A673 (cell line): ENCODE data around the gene EMP1. TPM values are rescaled to one million over a fixed set of nuclear protein-coding genes. Genes with fewer than 3 reads are reported as not detected.

ENCODE experiments used
- BruUV-seq: library from RNA; stranded (reverse); fragments of 400-500 nt; replicated peaks from 2 replicates; lab custom pipeline; 2021; lab: Mats Ljungman, UMichigan
- CTCF ChIA-PET: fragments of 300-600 bp; sonication (Branson Sonifier 250); formaldehyde crosslinking; loops from one replicate; lab custom pipeline; 2022; ENCODE audit warnings: antibody characterized with exemption; lab: Charles Lee
- POLR2A ChIA-PET: fragments of 300-600 bp; sonication (Branson Sonifier 250); formaldehyde crosslinking; loops from one replicate; lab custom pipeline; 2022; ENCODE audit warnings: antibody characterized with exemption; ENCODE audit not compliant: low non-redundant PET; lab: Charles Lee
- DNase-seq: peaks from one replicate; pipeline ENCODE4 v3.0.0-alpha.2; 2015; ENCODE audit warnings: low spot score
- H3K27ac ChIP-seq: fragments of 200-600 bp; sonication (generic); 2 replicates; pipeline ENCODE4 v1.5.1; 2016; ENCODE audit warnings: mixed run types, low read depth, mild to moderate bottlenecking, mixed read lengths, antibody characterized with exemption, low read length; ENCODE audit not compliant: poor library complexity, severe bottlenecking
- H3K27me3 ChIP-seq: fragments of 200-600 bp; sonication (generic); replicated peaks from 2 replicates; pipeline ENCODE4 v1.6.1; 2017; ENCODE audit warnings: mixed run types, low read depth, mild to moderate bottlenecking, mixed read lengths, antibody characterized with exemption, low read length; ENCODE audit not compliant: insufficient read depth, poor library complexity
- H3K36me3 ChIP-seq: fragments of 200-600 bp; sonication (generic); 2 replicates; pipeline ENCODE4 v1.6.1; 2016; ENCODE audit warnings: mixed run types, mild to moderate bottlenecking, mixed read lengths, antibody characterized with exemption, low read length; ENCODE audit not compliant: insufficient read depth, poor library complexity, severe bottlenecking
- H3K4me1 ChIP-seq: fragments of 200-600 bp; sonication (generic); 2 replicates; pipeline ENCODE4 v1.6.1; 2017; ENCODE audit warnings: mixed run types, mild to moderate bottlenecking, mixed read lengths, antibody characterized with exemption, low read length; ENCODE audit not compliant: insufficient read depth, poor library complexity, severe bottlenecking
- H3K4me3 ChIP-seq: fragments of 200-600 bp; sonication (generic); 2 replicates; pipeline ENCODE4 v1.5.1; 2016; ENCODE audit warnings: low read depth, mixed run types, mild to moderate bottlenecking, mixed read lengths, low read length; ENCODE audit not compliant: poor library complexity, severe bottlenecking
- H3K9me3 ChIP-seq: fragments of 200-600 bp; sonication (generic); 2 replicates; pipeline ENCODE4 v1.6.1; 2016; ENCODE audit warnings: mixed run types, low read depth, mild to moderate bottlenecking, mixed read lengths, antibody characterized with exemption, low read length; ENCODE audit not compliant: poor library complexity, severe bottlenecking
- CTCF ChIP-seq: fragments of 300-800, 200-600 bp; sonication (generic); conservative IDR thresholded peaks from 2 replicates; pipeline ENCODE4 v1.5.1; 2017; ENCODE audit warnings: low read depth, mild to moderate bottlenecking, antibody characterized with exemption, low read length, moderate library complexity, mixed read lengths
- EZH2 ChIP-seq: fragments of 200-600 bp; sonication (generic); IDR thresholded peaks from 2 replicates; pipeline ENCODE4 v1.6.1; 2017; ENCODE audit warnings: borderline replicate concordance, low read depth, mild to moderate bottlenecking, mixed read lengths, antibody characterized with exemption, low read length; ENCODE audit not compliant: poor library complexity, severe bottlenecking
- intact Hi-C: fragments of 100-400 bp; cut with micrococcal nuclease; formaldehyde crosslinking; loops from one replicate; pipeline ENCODE4 v1.10.0; 2022; ENCODE audit not compliant: unreplicated experiment
- total RNA-seq: library from RNA; stranded (reverse); gene quantifications from 2 replicates; pipeline ENCODE4 v1.2.3, GENCODE V29; 2021

The EMP1 gene
- total RNA-seq, 1 experiment from 2014 or later, result 66.5 TPM

GRCh38 chr12:13255792-13256691 lies 59.5 kb downstream of the EMP1 start:
- CTCF ChIA-PET, result interaction anchor here (0.6 to 1.2 kb wide), 15 partner anchors 9 to 960 kb away, joined by 3 to 10 read pairs (median 3); no protein-coding TSS in a partner anchor

GRCh38 chr12:13256692-13257045 lies 60.1 kb downstream of the EMP1 start:
- no peak overlapping the region for H3K27ac ChIP-seq
- no peaks in the 10 kb centered on the region for H3K27me3 ChIP-seq
- intact Hi-C loops, result no loop called here
- H3K9me3 ChIP-seq, result no peaks in the 10 kb centered on the region
- TF ChIP-seq EZH2 (no peak), CTCF (no peak)
- no peak for DNase-seq
- POLR2A ChIA-PET, result no interaction called here
- peaks cover 6% of the 10 kb centered on the region for H3K4me1 ChIP-seq
- H3K4me3 ChIP-seq, result no peak overlapping the region
- H3K36me3 ChIP-seq, result no peaks in the 10 kb centered on the region
- BruUV-seq, result no TSS peak
- CTCF ChIA-PET, result no interaction called here

More at GRCh38 chr12:13255792-13256691, 59.5 kb downstream of the EMP1 start:
- Histone ChIP-seq H3K36me3 (no peaks in the 10 kb centered on the region), H3K27me3 (no peaks in the 10 kb centered on the region), H3K27ac (no peak overlapping the region), H3K4me3 (peak overlapping the region; percentile 35), H3K4me1 (peaks cover 6% of the 10 kb centered on the region), H3K9me3 (no peaks in the 10 kb centered on the region)
- intact Hi-C loops, result no loop called here
- BruUV-seq, result no TSS peak
- TF ChIP-seq EZH2 (no peak), CTCF (peak; percentile 100)
- POLR2A ChIA-PET, result no interaction called here
- DNase-seq, result peak; percentile 98

- intact Hi-C loops, result no loop called here
- POLR2A ChIA-PET, result no interaction called here
- BruUV-seq, result no TSS peak
These were observed 60.9 kb downstream of the EMP1 start for GRCh38 chr12:13257356-13257875.

More at GRCh38 chr12:13257356-13257875, 60.9 kb downstream of the EMP1 start:
- H3K36me3 ChIP-seq, result no peaks in the 10 kb centered on the region
- CTCF ChIA-PET, result no interaction called here
- no peaks in the 10 kb centered on the region for H3K9me3 ChIP-seq
- no peak overlapping the region for H3K4me3 ChIP-seq
- H3K27me3 ChIP-seq, result no peaks in the 10 kb centered on the region
- H3K4me1 ChIP-seq, result peaks cover 6% of the 10 kb centered on the region
- H3K27ac ChIP-seq, result no peak overlapping the region
- TF ChIP-seq EZH2 (no peak), CTCF (no peak)
- DNase-seq, result no peak
